ENCODE results near the gene SPOCK2. TPM values are rescaled to one million over a fixed set of nuclear protein-coding genes. Genes with fewer than 3 reads are reported as not detected.

SPOCK2 gene
- total and polyA plus RNA-seq, 2 of the 13 experiments (the other 11 are each of a cell fraction or from before 2014, with no cell fraction given): 8.6 to 30.6 TPM

DNA sequence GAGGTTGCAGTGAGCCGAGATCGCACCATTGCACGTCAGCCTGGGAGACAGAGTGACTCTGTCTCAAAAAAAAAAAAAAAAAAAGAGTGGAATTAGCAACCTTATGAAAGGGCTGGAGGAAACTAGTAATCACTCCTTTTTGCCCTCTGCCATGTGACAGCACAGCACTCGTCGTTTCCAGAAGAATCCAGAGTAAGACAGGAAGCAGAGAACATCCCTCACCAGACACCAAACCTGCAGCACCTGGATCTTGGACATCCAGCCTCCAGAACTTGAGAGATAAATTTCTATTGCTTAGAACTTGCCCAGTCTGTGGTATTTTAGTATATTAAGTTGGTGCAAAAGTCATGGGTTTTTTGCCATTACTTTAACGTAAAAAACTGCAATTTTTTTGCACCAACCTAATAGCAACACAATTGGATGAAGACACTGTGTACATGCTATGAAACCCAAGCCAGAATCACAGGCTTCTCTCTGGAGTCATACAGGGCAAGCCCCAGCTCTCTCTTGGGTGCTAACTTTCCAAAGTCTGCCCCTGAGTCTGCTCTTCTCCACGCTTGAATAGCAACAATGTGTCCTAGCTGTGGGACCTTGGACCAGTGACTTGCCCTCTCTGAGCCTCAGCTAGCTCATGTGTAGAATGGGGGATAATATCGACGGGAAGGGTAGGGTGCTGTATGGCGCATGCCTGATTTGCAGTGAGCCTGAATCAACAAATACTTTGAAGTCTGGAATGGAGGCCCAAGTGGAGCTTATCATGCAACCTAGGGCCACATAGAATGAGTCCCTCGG is 69.1 kb downstream of the SPOCK2 start:
- intact Hi-C loops (cut with micrococcal nuclease; ENCODE audit: unreplicated experiment): no loop called here
- H3K36me3 ChIP-seq (replicated peaks in 1 of 2; ENCODE audit: control insufficient read depth in 1 of 2, insufficient read depth in 2 of 2, low read length in 2 of 2): no peaks in the 10 kb centered on the region
- no TSS peak for BruUV-seq (replicated peaks)
- H3K27me3 ChIP-seq (ENCODE audit: control insufficient read depth in 1 of 2, insufficient read depth in 2 of 2, low read length in 2 of 2): no peaks in the 10 kb centered on the region
- no peak overlapping the region for H3K9ac ChIP-seq (ENCODE audit: insufficient read depth, low read depth, low read length)
- no peak overlapping the region for H3K27ac ChIP-seq (ENCODE audit: extremely low read length, insufficient read depth, low read length)
- H2AFZ ChIP-seq (ENCODE audit: low read length): no peak overlapping the region
- peak; percentile 52; the same call in 1 of the 2 replicates for TF ChIP-seq ADNP (CRISPR knock-in tag; IDR thresholded peaks at IDR 0.05)
- TF ChIP-seq ZMYM3 (CRISPR knock-in tag; IDR thresholded peaks at IDR 0.05): peak; percentile 79
- no peak for TF ChIP-seq MXI1 (IDR thresholded peaks at IDR 0.05; ENCODE audit: borderline replicate concordance, low read depth, low read length)
- TF ChIP-seq ZNF768 (CRISPR knock-in tag; IDR thresholded peaks at IDR 0.05): peak; percentile 96
- no peaks in the 10 kb centered on the region for H3K9me3 ChIP-seq (ENCODE audit: low read length)
- ATAC-seq (no peak), FAIRE-seq (no peak), DNase-seq (ENCODE audit: low spot score) (no peak)
- in situ Hi-C loops (cut with HindIII; ENCODE audit: extremely low pct_ligation_motif_present, low pct_unique_long_range_greater_than_20kb): no loop called here
- ChIA-PET CTCF (ENCODE audit: low intra/inter-chr PET ratio, low total read pairs) (no interaction called here), POLR2A (interaction anchor here (1.0 to 6.1 kb wide), 3 partner anchors 11 to 25 kb away, joined by 3 to 33 read pairs (median 4); no protein-coding TSS in a partner anchor)
- no peaks in the 10 kb centered on the region for H4K20me1 ChIP-seq (ENCODE audit: insufficient read depth, low read length)
- WGBS (ENCODE audit: low lambda C conversion rate): 65% methylated on average over 11 of the region's 11 CpGs
- peaks cover 76% of the 10 kb centered on the region for H3K4me1 ChIP-seq (ENCODE audit: insufficient read depth, low read length)
- H3K79me2 ChIP-seq (ENCODE audit: insufficient read depth, low read length): no peaks in the 10 kb centered on the region
- no peak overlapping the region for H3K4me2 ChIP-seq (ENCODE audit: low read depth, low read length)
- no peak overlapping the region for H3K4me3 ChIP-seq (replicated peaks in 1 of 3; ENCODE audit: insufficient read depth in 1 of 3, low read depth in 2 of 3, low read length in 3 of 3)

- H3K4me3 ChIP-seq (replicated peaks in 1 of 3; ENCODE audit: insufficient read depth in 1 of 3, low read depth in 2 of 3, low read length in 3 of 3): peak overlapping the region; percentile 16 to 61 (median 20); a peak in 3 of 6 replicates
- ChIA-PET CTCF (ENCODE audit: low intra/inter-chr PET ratio, low total read pairs) (interaction anchor here (2.9 kb wide), 1 partner anchor 32 kb away, joined by 12 read pairs; no protein-coding TSS in a partner anchor), POLR2A (interaction anchor here (1.1 to 6.1 kb wide), 4 partner anchors 14 to 59 kb away, joined by 3 to 33 read pairs (median 4); no protein-coding TSS in a partner anchor)
- BruUV-seq (replicated peaks): no TSS peak
- in situ Hi-C loops (cut with HindIII; ENCODE audit: extremely low pct_ligation_motif_present, low pct_unique_long_range_greater_than_20kb): no loop called here
- DNase-seq (ENCODE audit: low spot score): no peak
- peak; percentile 34 for FAIRE-seq
- H3K4me2 ChIP-seq (ENCODE audit: low read depth, low read length): peak overlapping the region; percentile 86
- no peaks in the 10 kb centered on the region for H3K36me3 ChIP-seq (replicated peaks in 1 of 2; ENCODE audit: control insufficient read depth in 1 of 2, insufficient read depth in 2 of 2, low read length in 2 of 2)
- peak overlapping the region; percentile 65 for H2AFZ ChIP-seq (ENCODE audit: low read length)
- ATAC-seq: peak; percentile 68
- no peaks in the 10 kb centered on the region for H4K20me1 ChIP-seq (ENCODE audit: insufficient read depth, low read length)
- no peaks in the 10 kb centered on the region for H3K79me2 ChIP-seq (ENCODE audit: insufficient read depth, low read length)
- intact Hi-C loops (cut with micrococcal nuclease; ENCODE audit: unreplicated experiment): no loop called here
- peak overlapping the region; percentile 39 for H3K27ac ChIP-seq (ENCODE audit: extremely low read length, insufficient read depth, low read length)
- H3K9me3 ChIP-seq (ENCODE audit: low read length): no peaks in the 10 kb centered on the region
- 46% methylated on average over 11 of the region's 13 CpGs for WGBS (ENCODE audit: low lambda C conversion rate)
- no peaks in the 10 kb centered on the region for H3K27me3 ChIP-seq (ENCODE audit: control insufficient read depth in 1 of 2, insufficient read depth in 2 of 2, low read length in 2 of 2)
- H3K4me1 ChIP-seq (ENCODE audit: insufficient read depth, low read length): peaks cover 66% of the 10 kb centered on the region
- H3K9ac ChIP-seq (ENCODE audit: insufficient read depth, low read depth, low read length): peak overlapping the region; percentile 39; the same call in 1 of the 2 replicates
- TF ChIP-seq RCOR2 (CRISPR knock-in tag; IDR thresholded peaks at IDR 0.05) (0 out of 2 replicates have a peak, but pooled peaks have one; percentile 31), ZNF792 (CRISPR knock-in tag; IDR thresholded peaks at IDR 0.05) (0 out of 2 replicates have a peak, but pooled peaks have one; percentile 12), MATR3 (CRISPR knock-in tag; IDR thresholded peaks at IDR 0.05) (no peak), ZKSCAN8 (CRISPR knock-in tag; IDR thresholded peaks at IDR 0.05; ENCODE audit: borderline replicate concordance) (0 out of 2 replicates have a peak, but pooled peaks have one; percentile 20), HDAC1 (CRISPR knock-in tag; IDR thresholded peaks at IDR 0.05) (no peak), POGZ (CRISPR knock-in tag; IDR thresholded peaks at IDR 0.05) (0 out of 2 replicates have a peak, but pooled peaks have one; percentile 19), KDM5B (CRISPR knock-in tag; IDR thresholded peaks at IDR 0.05; ENCODE audit: borderline replicate concordance) (peak; percentile 34; the same call in 1 of the 2 replicates), HDAC2 (CRISPR knock-in tag; IDR thresholded peaks at IDR 0.05) (peak; percentile 41; the same call in 1 of the 2 replicates), AKAP8 (CRISPR knock-in tag; IDR thresholded peaks at IDR 0.05) (0 out of 2 replicates have a peak, but pooled peaks have one; percentile 44), ZNF776 (CRISPR knock-in tag; IDR thresholded peaks at IDR 0.05) (0 out of 2 replicates have a peak, but pooled peaks have one; percentile 34), ZNF770 (CRISPR knock-in tag; IDR thresholded peaks at IDR 0.05) (peak; percentile 96), ZNF343 (CRISPR knock-in tag; IDR thresholded peaks at IDR 0.05) (no peak)
Observed at GRCh38 chr10:72016608-72017300, 71.6 kb downstream of the SPOCK2 start.

Data from HepG2 (cell line).